ENCODE measurements around the gene PABPN1.

- TF ChIP-seq CTCF (IDR thresholded peaks at IDR 0.05; ENCODE audit: low read depth, low read length): no peak
- TF ChIP-seq POLR2A (IDR thresholded peaks at IDR 0.05; ENCODE audit: extremely low read depth, insufficient read length): no peak
These were observed 43.1 kb downstream of the PABPN1 start for GRCh38 chr14:23364164-23365035.
